Measurements from ENCODE around the gene LMNB1.
"Not testable (repeated sequence)": the region's sequence is repeated elsewhere in the genome, so short reads cannot be mapped to it uniquely, and the experiment has no call there.

The LMNB1 gene

GRCh38 chr5:126837242-126837641 is 60.3 kb downstream of the LMNB1 start:
- DNase-seq (ENCODE audit: low read depth) = no peak
- in situ Hi-C loops (cut with HindIII; ENCODE audit: low sequenced_read_pairs) = no loop called here
- H3K4me3 ChIP-seq (ENCODE audit: low read depth, low read length) = no peak overlapping the region
- no peak for TF ChIP-seq CTCF (IDR thresholded peaks at IDR 0.05; ENCODE audit: low read depth, low read length, missing control alignments)

- H3K4me3 ChIP-seq (ENCODE audit: low read depth, low read length) = no peak overlapping the region
- DNase-seq (ENCODE audit: low read depth) = no peak
- in situ Hi-C loops (cut with HindIII; ENCODE audit: low sequenced_read_pairs) = no loop called here
- peak; percentile 49 for TF ChIP-seq CTCF (IDR thresholded peaks at IDR 0.05; ENCODE audit: low read depth, low read length, missing control alignments)
These were observed 61.1 kb downstream of the LMNB1 start for GRCh38 chr5:126837906-126838539.

- DNase-seq (ENCODE audit: low read depth); in situ Hi-C loops (cut with HindIII; ENCODE audit: low sequenced_read_pairs); H3K4me3 ChIP-seq (ENCODE audit: low read depth, low read length): not testable (repeated sequence)
These were observed 62.5 kb downstream of the LMNB1 start for GRCh38 chr5:126839407-126839806.

GRCh38 chr5:126843375-126843774 is 66.4 kb downstream of the LMNB1 start:
- in situ Hi-C loops (cut with HindIII; ENCODE audit: low sequenced_read_pairs); DNase-seq (ENCODE audit: low read depth); H3K4me3 ChIP-seq (ENCODE audit: low read depth, low read length): not testable (repeated sequence)

GRCh38 chr5:126845470-126846070 is 68.6 kb downstream of the LMNB1 start:
- DNase-seq (ENCODE audit: low read depth); in situ Hi-C loops (cut with HindIII; ENCODE audit: low sequenced_read_pairs); H3K4me3 ChIP-seq (ENCODE audit: low read depth, low read length): not testable (repeated sequence)

- TF ChIP-seq CTCF (IDR thresholded peaks at IDR 0.05; ENCODE audit: low read depth, low read length, missing control alignments) = no peak
These were observed 69.4 kb downstream of the LMNB1 start for GRCh38 chr5:126846344-126846743.

GRCh38 chr5:126846744-126847455 is 70.0 kb downstream of the LMNB1 start:
- no peak for DNase-seq (ENCODE audit: low read depth)
- in situ Hi-C loops (cut with HindIII; ENCODE audit: low sequenced_read_pairs) = no loop called here
- no peak overlapping the region for H3K4me3 ChIP-seq (ENCODE audit: low read depth, low read length)
- no peak for TF ChIP-seq CTCF (IDR thresholded peaks at IDR 0.05; ENCODE audit: low read depth, low read length, missing control alignments)

More at GRCh38 chr5:126846344-126846743, 69.4 kb downstream of the LMNB1 start:
- no peak for DNase-seq (ENCODE audit: low read depth)
- in situ Hi-C loops (cut with HindIII; ENCODE audit: low sequenced_read_pairs) = no loop called here
- no peak overlapping the region for H3K4me3 ChIP-seq (ENCODE audit: low read depth, low read length)

GRCh38 chr5:126847456-126847820 is 70.5 kb downstream of the LMNB1 start:
- in situ Hi-C loops (cut with HindIII; ENCODE audit: low sequenced_read_pairs) = no loop called here
- H3K4me3 ChIP-seq (ENCODE audit: low read depth, low read length) = no peak overlapping the region
- TF ChIP-seq CTCF (IDR thresholded peaks at IDR 0.05; ENCODE audit: low read depth, low read length, missing control alignments) = no peak
- DNase-seq (ENCODE audit: low read depth) = no peak
